Activated effector memory CD4-positive, alpha-beta T cell treated with Interleukin-2 at 50 U/mL for 16 hours (primary cell): ENCODE measurements around the gene HTR2B.
"Not testable (repeated sequence)": the region's sequence is repeated elsewhere in the genome, so short reads cannot be mapped to it uniquely, and the experiment has no call there.

Experiments
- DNase-seq: peaks from one replicate; pipeline ENCODE4 v3.0.0-alpha.2; 2020

The HTR2B gene

GRCh38 chr2:231132129-231132528, 7.3 kb upstream of the HTR2B start:
- DNase-seq: no peak

GRCh38 chr2:231130336-231131056, 5.7 kb upstream of the HTR2B start:
- DNase-seq: no peak

GRCh38 chr2:231129216-231129615, 4.4 kb upstream of the HTR2B start:
- no peak for DNase-seq

- no peak for DNase-seq
Observed at GRCh38 chr2:231128541-231128940, 3.7 kb upstream of the HTR2B start.

GRCh38 chr2:231127936-231128335, 3.1 kb upstream of the HTR2B start:
- DNase-seq: no peak

- DNase-seq: no peak
Observed at GRCh38 chr2:231127480-231127879, 2.6 kb upstream of the HTR2B start.

- no peak for DNase-seq
Observed at GRCh38 chr2:231126123-231126522, 1.3 kb upstream of the HTR2B start.

- no peak for DNase-seq
Observed at GRCh38 chr2:231123362-231123898, 1.4 kb downstream of the HTR2B start.

- DNase-seq: no peak
Observed at GRCh38 chr2:231118614-231118942, 6.3 kb downstream of the HTR2B start.

GRCh38 chr2:231117922-231118613, 6.8 kb downstream of the HTR2B start:
- no peak for DNase-seq

GRCh38 chr2:231117148-231117547, 7.7 kb downstream of the HTR2B start:
- DNase-seq: no peak

- no peak for DNase-seq
Observed at GRCh38 chr2:231115651-231116050, 9.2 kb downstream of the HTR2B start.

GRCh38 chr2:231113489-231113888, 11.4 kb downstream of the HTR2B start:
- no peak for DNase-seq

- DNase-seq: no peak
Observed at GRCh38 chr2:231111987-231112386, 12.9 kb downstream of the HTR2B start.

GRCh38 chr2:231110551-231110950, 14.3 kb downstream of the HTR2B start:
- no peak for DNase-seq

- peak; percentile 14 for DNase-seq
Observed at GRCh38 chr2:231104115-231104713, 20.6 kb downstream of the HTR2B start.

GRCh38 chr2:231102772-231103171, 22.1 kb downstream of the HTR2B start:
- DNase-seq: no peak

GRCh38 chr2:231100990-231101389, 23.9 kb downstream of the HTR2B start:
- no peak for DNase-seq

- not testable (repeated sequence) for DNase-seq
Observed at GRCh38 chr2:231100321-231100720, 24.5 kb downstream of the HTR2B start.

GRCh38 chr2:231099918-231100317, 24.9 kb downstream of the HTR2B start:
- DNase-seq: no peak

GRCh38 chr2:231094736-231095346, 30.0 kb downstream of the HTR2B start:
- no peak for DNase-seq

GRCh38 chr2:231093933-231094332, 30.9 kb downstream of the HTR2B start:
- DNase-seq: no peak

- DNase-seq: no peak
Observed at GRCh38 chr2:231088754-231089153, 36.1 kb downstream of the HTR2B start.

GRCh38 chr2:231084565-231084964, 40.3 kb downstream of the HTR2B start:
- no peak for DNase-seq
